NCI-H146 treated with DMSO at 0.1 percent for 48 hours (cell line): ENCODE measurements around the gene OR10H4.
"Not testable (repeated sequence)": the region's sequence is repeated elsewhere in the genome, so short reads cannot be mapped to it uniquely, and the experiment has no call there.

ENCODE experiments used
- DNase-seq: peaks from one replicate; lab custom pipeline; 2025; ENCODE audit not compliant: unreplicated experiment; lab: John Stamatoyannopoulos, UW

Gene OR10H4

DNA sequence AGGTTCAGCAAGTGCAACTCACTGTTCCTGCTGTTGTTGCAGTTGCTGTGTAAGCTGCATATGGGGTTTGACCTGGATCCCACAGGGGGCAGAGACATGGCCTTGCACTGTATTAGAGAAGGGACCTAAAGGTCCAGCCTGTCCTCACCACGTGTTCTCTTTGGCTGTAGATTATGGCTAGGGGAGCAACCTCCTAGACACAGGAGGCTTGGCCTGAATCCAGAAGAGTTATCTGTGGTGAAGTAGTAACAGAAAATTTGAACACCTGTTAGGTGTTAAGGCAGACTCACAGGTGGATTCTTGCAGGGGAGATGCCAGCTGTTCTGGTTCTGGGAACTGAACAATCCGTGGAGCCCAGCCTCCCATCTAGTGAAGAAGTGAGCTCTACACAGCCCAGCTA lies 11.0 kb upstream of the OR10H4 start:
- DNase-seq: no peak

GRCh38 chr19:15944401-15944800 lies 4.4 kb upstream of the OR10H4 start:
- DNase-seq: no peak

DNA sequence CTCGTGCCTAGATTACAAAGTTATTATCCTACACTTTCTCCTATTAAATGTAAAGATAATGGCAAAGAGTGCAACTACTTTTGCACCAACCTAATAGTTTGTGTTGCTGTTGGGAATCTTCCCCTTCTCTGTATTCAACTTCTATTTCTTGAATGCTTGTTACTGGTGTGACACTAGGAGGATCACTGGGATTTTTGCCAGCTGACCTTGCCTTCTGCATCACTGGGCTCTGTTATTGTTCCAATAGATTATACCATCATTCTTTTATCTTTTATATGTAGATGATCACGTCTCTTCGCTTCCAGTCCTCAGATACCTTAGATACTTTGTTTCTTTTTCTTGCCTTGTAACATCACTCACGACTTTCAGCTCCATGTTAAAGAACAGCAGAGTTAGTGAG lies 3.5 kb upstream of the OR10H4 start:
- no peak for DNase-seq

- no peak for DNase-seq
These were observed 6.0 kb downstream of the OR10H4 start for GRCh38 chr19:15954820-15955219.

DNA sequence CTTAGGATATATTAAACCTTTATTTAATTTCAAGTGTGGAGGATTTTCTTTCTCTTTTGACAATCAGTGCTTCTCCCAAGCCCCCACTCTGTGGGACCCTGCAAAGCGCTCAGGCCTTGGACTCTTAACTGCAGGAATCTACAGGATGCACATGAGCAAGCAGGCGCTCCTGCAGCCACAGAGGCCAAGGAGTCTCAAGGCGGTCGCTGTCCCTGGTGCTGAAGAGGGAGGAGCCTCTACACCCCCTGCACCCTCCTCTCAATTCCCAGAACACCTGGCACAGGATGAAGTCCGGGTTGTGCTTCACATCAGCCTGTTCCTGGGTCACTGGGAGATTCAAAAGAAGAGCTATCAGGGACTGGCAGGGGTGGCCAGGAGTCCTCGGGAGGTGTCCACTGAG lies 13.5 kb downstream of the OR10H4 start:
- no peak for DNase-seq

DNA sequence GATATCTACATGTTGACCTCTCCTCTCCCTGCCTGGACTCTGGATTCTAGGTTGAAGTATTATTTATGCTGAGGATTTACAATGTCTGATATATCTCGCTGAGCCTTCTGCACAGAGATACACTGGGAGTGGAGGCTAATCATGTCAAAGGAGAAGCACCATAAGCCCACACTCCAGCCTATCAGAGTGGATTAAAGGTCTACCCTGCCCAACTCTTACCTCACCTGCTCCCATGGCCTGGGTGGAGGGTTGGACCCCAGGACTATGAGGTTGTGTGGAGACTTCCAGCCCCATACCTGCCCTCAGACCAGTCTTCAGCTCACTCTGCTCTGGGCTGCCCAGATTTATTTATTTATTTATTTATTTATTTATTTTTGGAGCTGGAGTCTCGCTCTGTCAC lies 15.4 kb downstream of the OR10H4 start:
- DNase-seq: no peak

DNA sequence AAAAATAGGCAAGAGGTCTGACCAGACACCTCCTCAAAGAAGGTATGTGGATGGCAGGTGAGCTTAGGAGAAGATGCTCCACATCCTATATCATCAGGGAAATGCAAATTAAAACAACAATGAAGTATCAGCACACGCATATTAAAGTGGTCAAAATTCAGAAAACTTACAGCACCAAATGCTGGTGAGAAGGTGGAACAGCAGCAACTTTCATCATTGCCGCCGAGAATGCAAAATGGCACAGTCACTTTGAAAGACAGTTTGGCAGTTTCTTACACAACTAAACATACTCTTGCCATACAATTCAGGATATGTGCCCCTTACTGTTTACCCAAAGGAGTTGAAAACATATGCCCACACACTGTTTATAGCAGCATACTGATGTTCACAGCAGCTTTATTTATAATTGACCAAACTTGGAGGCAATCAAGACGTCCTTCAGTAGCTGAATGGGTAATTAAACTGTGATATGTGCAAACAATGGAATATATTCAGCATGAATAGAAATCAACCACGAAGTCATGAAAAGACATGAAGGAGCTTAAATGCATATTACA lies 22.5 kb downstream of the OR10H4 start:
- DNase-seq: no peak

DNA sequence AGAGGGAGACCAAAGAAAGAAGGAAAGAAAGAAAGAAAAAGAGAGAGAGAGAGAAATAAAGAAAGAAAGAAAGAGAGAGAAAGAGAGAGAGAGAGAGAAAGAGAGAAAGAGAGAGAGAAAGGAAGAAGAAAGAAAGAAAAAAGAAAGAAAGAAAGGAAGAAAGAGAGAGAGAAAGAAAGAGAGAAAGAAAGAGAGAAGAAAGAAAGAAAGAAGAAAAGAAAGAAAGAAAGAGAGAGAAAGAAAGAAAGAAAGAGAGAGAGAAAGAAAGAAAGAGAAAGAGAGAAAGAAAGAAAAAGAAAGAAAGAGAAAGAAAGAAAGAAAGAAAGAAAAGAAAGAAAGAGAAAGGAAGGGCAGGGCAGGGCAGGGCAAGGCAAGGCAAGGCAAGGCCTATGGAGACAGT lies 23.2 kb downstream of the OR10H4 start:
- not testable (repeated sequence) for DNase-seq

- DNase-seq: no peak
These were observed 26.0 kb downstream of the OR10H4 start for GRCh38 chr19:15974856-15975255.

DNA sequence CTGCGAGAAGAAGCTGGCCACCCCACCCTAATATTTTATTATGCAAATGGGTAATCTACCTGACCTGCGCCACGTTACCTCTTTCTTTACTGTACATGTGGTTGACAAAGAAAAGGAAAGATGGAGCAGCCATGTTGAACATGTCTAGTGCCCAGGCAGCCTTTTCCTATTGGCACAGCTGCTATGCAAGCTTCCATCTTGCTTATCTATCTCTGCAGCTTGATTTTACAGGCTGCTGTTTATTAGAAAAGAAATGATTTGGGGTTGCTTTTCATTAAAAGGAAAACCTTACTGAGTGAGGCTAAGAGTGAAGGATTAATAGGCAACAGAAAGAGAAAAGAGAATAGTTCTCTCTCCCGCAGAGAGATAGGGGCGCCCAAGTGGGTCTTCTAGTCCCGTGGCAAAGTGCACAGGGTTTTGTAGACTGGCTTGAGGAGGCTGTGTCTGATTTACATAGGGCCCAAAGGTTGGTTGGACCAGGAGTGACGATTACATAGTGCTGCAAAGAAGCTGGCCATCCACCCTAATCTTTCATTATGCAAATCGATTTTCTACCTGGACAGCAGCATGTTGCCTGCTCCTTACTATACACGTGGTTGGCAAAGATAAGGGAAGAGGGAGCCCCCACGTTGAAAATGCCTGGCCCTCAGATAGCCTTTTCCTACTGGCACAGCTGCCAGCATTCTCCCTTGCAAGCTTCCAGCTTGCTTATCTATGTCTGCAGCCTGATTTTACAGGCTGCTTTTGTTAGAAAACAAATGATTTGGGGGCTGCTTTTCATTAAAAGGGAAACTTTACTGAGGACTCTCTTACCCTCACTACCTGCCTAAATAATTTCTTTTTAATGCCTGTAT lies 28.3 kb downstream of the OR10H4 start:
- DNase-seq: no peak

GRCh38 chr19:15977690-15978089 lies 28.9 kb downstream of the OR10H4 start:
- DNase-seq: no peak

DNA sequence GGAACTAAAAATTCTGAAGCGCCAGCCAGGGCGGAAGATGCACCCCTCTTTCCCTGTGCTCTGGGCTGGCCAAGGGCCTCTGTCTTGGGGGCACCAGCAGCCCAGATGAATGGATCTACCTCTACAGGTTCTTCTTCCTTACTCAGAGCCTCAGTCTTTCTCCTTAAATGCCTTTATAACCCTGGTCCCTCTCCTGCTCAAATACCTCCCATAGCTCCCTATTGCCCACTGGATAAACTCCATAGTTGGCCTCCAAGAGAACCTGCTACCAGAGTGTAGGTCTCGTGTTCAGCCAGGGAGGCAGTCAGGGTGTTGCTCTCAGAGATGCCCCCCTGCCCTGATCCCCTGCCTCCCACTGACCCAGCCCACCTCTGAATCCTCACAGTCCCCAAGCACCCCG lies 30.5 kb downstream of the OR10H4 start:
- DNase-seq: no peak

DNA sequence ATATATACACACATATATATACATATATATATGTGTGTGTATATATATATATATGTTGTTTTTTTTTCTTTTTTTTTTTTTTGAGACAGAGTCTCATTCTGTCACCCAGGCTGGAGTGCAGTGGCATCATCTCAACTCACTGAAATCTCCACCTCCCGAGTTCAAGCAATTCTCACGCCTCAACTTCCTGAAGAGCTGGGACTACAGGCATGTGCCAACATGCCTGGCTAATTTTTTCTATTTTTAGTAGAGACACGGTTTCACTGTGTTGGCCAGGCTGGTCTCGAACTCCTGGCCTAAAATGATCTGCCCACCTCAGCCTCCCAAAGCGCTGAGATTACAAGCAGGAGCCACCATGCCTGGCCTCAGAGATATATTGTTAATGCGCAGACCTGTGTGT lies 37.0 kb downstream of the OR10H4 start:
- not testable (repeated sequence) for DNase-seq

- DNase-seq: no peak
These were observed 37.9 kb downstream of the OR10H4 start for GRCh38 chr19:15986701-15987100.

DNA sequence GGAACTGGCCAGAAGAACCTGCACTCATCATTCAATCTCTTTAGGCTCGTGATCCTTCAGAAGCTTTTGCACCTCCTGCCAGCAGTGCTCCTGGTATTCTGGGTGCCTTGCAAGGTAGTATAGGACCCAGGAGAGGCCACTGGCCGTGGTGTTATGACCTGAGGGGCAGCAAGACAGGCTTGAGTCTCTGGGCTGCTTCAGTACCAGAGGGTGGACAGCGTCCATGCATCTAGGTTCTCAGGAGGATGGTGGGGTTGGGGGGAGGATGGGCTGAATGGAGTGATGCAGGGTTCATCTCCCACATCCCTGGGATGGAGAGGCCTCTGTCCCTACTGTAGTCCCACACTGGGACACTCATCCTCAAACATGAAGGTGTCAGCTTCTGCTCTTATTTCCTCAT lies 41.1 kb downstream of the OR10H4 start:
- no peak for DNase-seq

DNA sequence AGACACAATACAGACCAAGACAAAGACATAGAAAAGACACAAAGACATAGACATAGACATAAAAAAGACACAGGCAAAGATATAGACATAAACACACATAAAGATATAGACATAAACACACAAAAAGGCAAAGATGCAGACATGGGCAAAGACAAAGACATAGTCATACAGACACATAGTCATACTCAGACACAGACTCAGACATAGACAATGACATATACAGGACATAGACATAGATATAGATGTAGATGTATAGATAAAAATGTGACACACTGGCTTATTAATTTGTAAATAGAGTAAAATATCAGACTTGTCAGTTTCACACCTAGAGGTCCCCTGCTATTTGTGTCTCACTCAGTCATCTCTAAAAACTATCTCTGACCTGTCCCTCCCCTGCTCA lies 42.8 kb downstream of the OR10H4 start:
- DNase-seq: no peak

GRCh38 chr19:15992014-15992413 lies 43.2 kb downstream of the OR10H4 start:
- no peak for DNase-seq

GRCh38 chr19:15995536-15995935 lies 46.7 kb downstream of the OR10H4 start:
- no peak for DNase-seq

DNA sequence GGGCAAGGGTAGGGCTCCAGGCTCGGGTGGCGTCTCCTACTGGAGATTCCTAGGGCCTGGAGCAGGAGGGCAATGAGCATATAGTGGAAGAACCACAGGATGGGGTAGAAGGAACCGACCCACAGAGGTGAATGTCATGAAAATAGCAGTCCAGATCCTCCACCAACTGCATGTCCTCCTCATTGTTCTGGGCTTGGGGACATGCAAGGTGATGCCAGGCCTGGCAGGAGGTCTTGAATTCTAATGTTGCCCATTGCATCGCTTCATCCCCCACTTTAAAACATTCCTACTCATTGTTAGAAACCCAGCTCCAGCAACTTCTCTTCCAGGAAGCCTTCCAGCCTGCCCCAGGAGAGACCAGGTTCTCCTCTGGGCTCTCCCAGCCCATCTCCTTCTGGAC lies 49.4 kb downstream of the OR10H4 start:
- no peak for DNase-seq
